SU-DHL-6 (cell line): Measurements from ENCODE around the gene AP1S3.

Source experiments
- H2AFZ ChIP-seq: fragments of 200-600 bp; sonication (generic); 2 replicates; pipeline ENCODE4 v1.6.1; 2014; ENCODE audit warnings: low read depth, mild to moderate bottlenecking, moderate library complexity, mixed read lengths, antibody characterized with exemption, low read length; ENCODE audit not compliant: severe bottlenecking
- H3F3A ChIP-seq: fragments of 200-600 bp; shearing (Covaris generic); 2 replicates; pipeline ENCODE4 v1.6.0; 2016; ENCODE audit warnings: antibody characterized with exemption, mild to moderate bottlenecking; ENCODE audit not compliant: insufficient read depth
- H3K27ac ChIP-seq: fragments of 200-600 bp; sonication (generic); 2 replicates; pipeline ENCODE4 v1.5.1; 2016; ENCODE audit warnings: low read depth, mild to moderate bottlenecking, low read length, moderate library complexity, mixed read lengths
- H3K27me3 ChIP-seq: fragments of 200-600 bp; sonication (generic), shearing (Covaris generic); 2 replicates; pipeline ENCODE4 v1.6.0; 2014; ENCODE audit warnings: mild to moderate bottlenecking, low read length
- H3K36me3 ChIP-seq: fragments of 200-600 bp; sonication (generic); 2 replicates; pipeline ENCODE4 v1.6.1; 2014; ENCODE audit warnings: mild to moderate bottlenecking, low read length, mixed read lengths
- H3K4me2 ChIP-seq: fragments of 300-600, 200-600 bp; shearing (Covaris generic), sonication (generic); 2 replicates; pipeline ENCODE4 v1.6.0; 2014; ENCODE audit warnings: low read length, low read depth, mild to moderate bottlenecking; ENCODE audit not compliant: poor library complexity, severe bottlenecking
- H3K4me3 ChIP-seq: fragments of 200-600 bp; sonication (generic); 2 replicates; pipeline ENCODE4 v1.5.1; 2014; ENCODE audit warnings: antibody characterized with exemption, low read length, mild to moderate bottlenecking, mixed read lengths; ENCODE audit not compliant: insufficient read depth, poor library complexity, severe bottlenecking
- H3K79me2 ChIP-seq: fragments of 200-600 bp; sonication (generic); 2 replicates; pipeline ENCODE4 v1.6.1; 2014; ENCODE audit warnings: mild to moderate bottlenecking, low read length, moderate library complexity; ENCODE audit not compliant: insufficient read depth
- H3K9ac ChIP-seq: fragments of 200-600 bp; sonication (generic); 2 replicates; pipeline ENCODE4 v1.7.0; 2014; ENCODE audit warnings: mild to moderate bottlenecking, low read length
- H3K9me2 ChIP-seq: fragments of 200-600 bp; sonication (generic); replicated peaks from 2 replicates; pipeline ENCODE4 v1.6.1; 2014; ENCODE audit warnings: low read length; ENCODE audit not compliant: insufficient read depth
- H3K9me3 ChIP-seq: fragments of 200-600 bp; sonication (generic); 2 replicates; pipeline ENCODE4 v1.6.1; 2014; ENCODE audit warnings: low read length, mixed read lengths; ENCODE audit not compliant: insufficient read depth
- H4K20me1 ChIP-seq: fragments of 200-600 bp; sonication (generic); 2 replicates; pipeline ENCODE4 v1.6.1; 2014; ENCODE audit warnings: low read depth, mild to moderate bottlenecking, antibody characterized with exemption, low read length, moderate library complexity, mixed read lengths
- EZH2phosphoT487 ChIP-seq: fragments of 200-600 bp; sonication (generic), shearing (Covaris generic); conservative IDR thresholded peaks from 2 replicates; pipeline ENCODE4 v1.6.1; 2018; ENCODE audit warnings: mild to moderate bottlenecking, antibody characterized with exemption, low read length, moderate library complexity, mixed read lengths
- TF ChIP-seq, protein P1 (sequence below): fragments of 200-600 bp; sonication (generic); IDR thresholded peaks from one replicate; pipeline ENCODE4 v1.5.1; 2017; ENCODE audit warnings: antibody characterized with exemption, mild to moderate bottlenecking, low read length, moderate library complexity; ENCODE audit not compliant: insufficient read depth, poor library complexity, severe bottlenecking

The AP1S3 gene

DNA sequence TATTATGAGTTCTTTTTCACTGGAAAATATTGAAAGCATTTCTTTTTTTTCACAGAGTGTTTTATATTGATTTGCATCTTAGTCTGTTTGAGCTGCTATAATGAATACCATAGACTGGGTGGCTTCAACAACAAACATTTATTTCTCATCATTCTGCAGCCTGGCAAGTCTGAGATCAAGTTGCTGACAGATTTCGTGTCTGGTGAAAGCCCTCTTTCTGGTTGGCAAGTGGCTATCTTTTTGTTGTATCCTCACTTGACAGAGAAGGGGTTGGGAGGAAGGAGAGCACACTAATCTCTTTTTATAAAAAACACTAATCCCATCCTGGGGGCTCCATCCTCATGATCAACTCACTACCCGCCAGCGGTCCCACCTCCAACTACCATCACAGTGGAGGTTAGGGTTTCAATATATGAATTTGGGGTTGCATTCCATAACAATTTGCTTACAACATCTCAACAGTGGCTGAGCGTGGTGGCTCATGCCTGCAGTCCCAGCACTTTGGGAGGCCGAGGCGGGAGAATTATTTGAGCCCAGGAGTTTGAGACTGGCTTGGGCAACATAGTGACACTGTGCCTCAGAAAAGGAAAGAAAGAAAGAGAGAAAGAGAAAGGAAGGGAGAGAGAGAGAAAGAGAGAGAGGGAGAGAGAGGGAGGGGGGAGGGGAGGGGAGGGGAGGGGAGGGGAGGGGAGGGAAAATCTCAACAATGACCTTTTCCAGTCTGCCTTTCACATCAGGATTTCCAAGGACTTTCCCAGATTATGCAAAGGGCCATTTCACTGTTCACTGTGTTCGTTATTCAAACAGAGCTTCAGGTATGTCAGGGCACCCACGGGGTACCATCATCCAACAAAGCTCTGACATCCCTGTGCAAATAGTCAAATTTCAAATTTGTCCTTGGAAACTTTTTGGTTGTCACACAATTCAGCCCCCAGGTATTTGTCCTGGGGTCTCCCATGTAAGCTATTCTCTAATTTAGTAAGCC is 111.1 kb downstream of the AP1S3 start:
- H3K4me2 ChIP-seq: no peak overlapping the region
- H4K20me1 ChIP-seq: no peaks in the 10 kb centered on the region
- TF ChIP-seq EZH2phosphoT487: no peak
- TF ChIP-seq, protein P1, sequence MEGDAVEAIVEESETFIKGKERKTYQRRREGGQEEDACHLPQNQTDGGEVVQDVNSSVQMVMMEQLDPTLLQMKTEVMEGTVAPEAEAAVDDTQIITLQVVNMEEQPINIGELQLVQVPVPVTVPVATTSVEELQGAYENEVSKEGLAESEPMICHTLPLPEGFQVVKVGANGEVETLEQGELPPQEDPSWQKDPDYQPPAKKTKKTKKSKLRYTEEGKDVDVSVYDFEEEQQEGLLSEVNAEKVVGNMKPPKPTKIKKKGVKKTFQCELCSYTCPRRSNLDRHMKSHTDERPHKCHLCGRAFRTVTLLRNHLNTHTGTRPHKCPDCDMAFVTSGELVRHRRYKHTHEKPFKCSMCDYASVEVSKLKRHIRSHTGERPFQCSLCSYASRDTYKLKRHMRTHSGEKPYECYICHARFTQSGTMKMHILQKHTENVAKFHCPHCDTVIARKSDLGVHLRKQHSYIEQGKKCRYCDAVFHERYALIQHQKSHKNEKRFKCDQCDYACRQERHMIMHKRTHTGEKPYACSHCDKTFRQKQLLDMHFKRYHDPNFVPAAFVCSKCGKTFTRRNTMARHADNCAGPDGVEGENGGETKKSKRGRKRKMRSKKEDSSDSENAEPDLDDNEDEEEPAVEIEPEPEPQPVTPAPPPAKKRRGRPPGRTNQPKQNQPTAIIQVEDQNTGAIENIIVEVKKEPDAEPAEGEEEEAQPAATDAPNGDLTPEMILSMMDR: no peak
- no peak overlapping the region for H2AFZ ChIP-seq
- no peaks in the 10 kb centered on the region for H3K79me2 ChIP-seq
- H3K27me3 ChIP-seq: no peaks in the 10 kb centered on the region
- H3K36me3 ChIP-seq: no peaks in the 10 kb centered on the region
- no peaks in the 10 kb centered on the region for H3K9me3 ChIP-seq
- no peak overlapping the region for H3K9ac ChIP-seq
- H3K4me3 ChIP-seq: no peak overlapping the region
- no peaks in the 10 kb centered on the region for H3F3A ChIP-seq
- no peak overlapping the region for H3K27ac ChIP-seq
- no peaks in the 10 kb centered on the region for H3K9me2 ChIP-seq

DNA sequence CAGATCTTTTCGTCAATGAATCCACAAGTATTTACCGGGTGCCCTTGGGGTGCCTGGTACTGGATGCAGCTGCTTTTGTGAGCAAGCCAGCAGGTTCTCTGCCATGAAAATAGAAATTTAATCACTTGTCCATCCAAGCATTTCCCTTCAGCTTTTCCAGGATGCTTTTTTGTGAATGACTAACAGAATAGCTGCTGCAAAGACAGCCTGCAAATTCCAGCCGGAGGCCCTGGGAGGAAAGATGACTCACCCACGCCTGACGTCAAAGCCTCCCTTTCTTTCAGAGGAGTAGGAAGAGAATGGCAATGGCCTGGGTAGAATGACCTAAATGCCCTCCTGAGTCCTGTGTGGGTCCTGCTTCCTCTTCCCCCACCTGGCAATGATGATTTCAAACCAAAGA is 111.9 kb downstream of the AP1S3 start:
- Histone ChIP-seq H3K9me3 (no peaks in the 10 kb centered on the region), H4K20me1 (no peaks in the 10 kb centered on the region), H3K9me2 (no peaks in the 10 kb centered on the region), H3K4me2 (no peak overlapping the region), H3K27ac (no peak overlapping the region), H3F3A (no peaks in the 10 kb centered on the region), H3K79me2 (no peaks in the 10 kb centered on the region), H2AFZ (no peak overlapping the region), H3K36me3 (no peaks in the 10 kb centered on the region), H3K27me3 (no peaks in the 10 kb centered on the region), H3K4me3 (no peak overlapping the region), H3K9ac (no peak overlapping the region)
- no peak for TF ChIP-seq EZH2phosphoT487
- TF ChIP-seq, protein P1: no peak

DNA sequence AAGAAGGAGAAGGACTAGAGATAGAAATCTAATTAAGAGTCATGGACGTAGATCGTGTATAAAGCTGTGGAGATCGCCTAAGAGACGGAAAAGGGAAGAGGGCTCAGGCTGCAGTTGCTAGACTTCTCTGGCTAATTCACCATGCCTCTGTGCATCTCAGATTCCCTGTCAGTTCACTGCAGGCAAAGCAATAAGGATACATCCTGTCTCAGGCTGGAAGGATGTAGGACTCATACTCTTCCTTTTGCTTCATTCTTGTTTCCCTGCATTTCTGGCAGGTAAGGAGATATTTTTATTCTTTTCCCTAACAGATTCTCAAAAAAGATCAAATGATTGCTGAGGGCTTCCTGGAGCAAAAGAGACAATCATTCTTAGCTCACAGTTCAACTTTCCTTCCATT is 112.5 kb downstream of the AP1S3 start:
- Histone ChIP-seq H3K4me3 (no peak overlapping the region), H4K20me1 (no peaks in the 10 kb centered on the region), H3F3A (no peaks in the 10 kb centered on the region), H3K4me2 (no peak overlapping the region), H3K27me3 (no peaks in the 10 kb centered on the region), H3K9me2 (no peaks in the 10 kb centered on the region), H3K9me3 (no peaks in the 10 kb centered on the region), H3K27ac (no peak overlapping the region), H3K79me2 (no peaks in the 10 kb centered on the region), H2AFZ (no peak overlapping the region), H3K36me3 (no peaks in the 10 kb centered on the region), H3K9ac (no peak overlapping the region)
- TF ChIP-seq, protein P1: no peak
- TF ChIP-seq EZH2phosphoT487: no peak
